GM21619 (cell line): ENCODE data around the gene ASCC1.

ENCODE experiments used
- ATAC-seq: cut with Tn5 transposase; IDR thresholded peaks from one replicate; pipeline ENCODE4 v1.9.1; 2021; ENCODE audit not compliant: unreplicated experiment

ASCC1 gene

GRCh38 chr10:72086466-72087391, 129.3 kb downstream of the ASCC1 start:
- no peak for ATAC-seq

DNA sequence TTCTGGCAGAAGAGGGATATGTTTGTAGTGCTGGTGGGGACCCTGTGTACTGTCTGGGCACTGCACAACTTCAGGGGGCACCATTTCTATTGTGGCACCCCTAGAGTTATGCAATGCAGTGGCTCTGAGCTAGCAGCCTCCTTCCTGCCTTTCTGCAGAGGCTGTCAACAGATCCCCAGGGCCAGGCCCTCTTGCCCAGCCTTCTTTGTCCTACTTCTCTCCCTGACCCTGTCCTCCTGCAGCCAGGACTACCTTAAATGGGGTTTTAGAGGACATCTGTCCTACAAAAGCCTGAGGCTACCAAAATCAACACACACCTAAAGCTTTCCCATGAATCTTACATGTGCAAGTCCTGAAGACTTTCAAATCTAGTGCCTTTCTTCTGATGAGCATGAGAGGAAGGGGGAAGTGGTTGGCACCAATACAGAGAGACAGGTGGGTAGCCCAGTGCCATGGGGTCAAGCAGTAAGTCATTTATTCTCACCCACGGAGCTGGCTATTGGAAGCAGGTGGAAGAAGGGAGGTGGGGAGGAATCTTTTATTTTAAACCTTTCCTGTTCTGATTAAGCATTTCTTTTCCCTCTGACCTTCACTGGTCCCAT, 130.1 kb downstream of the ASCC1 start:
- no peak for ATAC-seq

GRCh38 chr10:72085166-72085565, 130.9 kb downstream of the ASCC1 start:
- no peak for ATAC-seq

GRCh38 chr10:72083790-72084459, 132.2 kb downstream of the ASCC1 start:
- no peak for ATAC-seq

DNA sequence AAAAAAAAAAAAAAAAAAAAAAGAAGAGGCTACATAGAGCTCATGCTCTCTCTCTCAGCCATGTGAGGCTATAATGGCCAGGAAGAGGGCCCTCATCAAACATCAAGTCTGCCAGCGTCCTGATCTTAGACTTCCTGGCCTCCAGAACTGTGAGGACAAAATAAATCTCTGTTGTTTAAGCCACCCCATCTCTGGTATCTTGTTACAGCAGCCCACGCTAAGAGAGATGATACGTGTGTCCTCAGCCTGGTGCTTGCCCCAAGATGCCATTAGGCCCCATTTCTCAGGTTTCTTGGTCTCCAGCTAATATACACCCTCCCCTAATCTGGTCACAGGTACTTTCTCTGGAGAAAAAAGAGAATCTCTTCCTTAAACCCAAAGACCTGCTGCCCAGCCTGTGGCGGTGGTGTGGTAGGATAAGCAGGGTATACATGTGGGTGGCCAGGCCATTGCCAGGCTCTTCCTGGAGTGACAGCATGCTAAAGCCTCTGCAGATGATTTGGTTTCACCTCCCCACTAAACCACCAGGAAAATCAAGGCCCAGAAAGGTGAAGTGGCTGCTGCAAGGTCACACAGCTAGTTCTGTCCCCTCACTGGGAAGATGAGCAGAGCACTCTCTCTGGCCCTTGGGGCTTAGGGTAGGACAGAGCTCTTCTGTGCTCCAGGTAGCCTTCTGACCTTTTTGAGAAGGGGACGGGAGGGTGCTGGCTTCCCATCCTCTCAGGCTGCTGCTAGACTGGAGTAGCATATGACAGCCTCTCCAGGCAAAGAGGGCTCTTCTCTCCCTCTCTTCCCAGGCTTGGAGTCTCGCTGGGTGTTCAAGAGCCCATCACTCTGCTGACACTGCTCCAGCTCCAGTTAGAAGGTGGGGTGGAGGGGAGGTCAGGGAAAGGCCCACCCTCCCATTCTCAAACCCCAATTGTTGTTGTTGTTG, 133.0 kb downstream of the ASCC1 start:
- ATAC-seq: no peak

DNA sequence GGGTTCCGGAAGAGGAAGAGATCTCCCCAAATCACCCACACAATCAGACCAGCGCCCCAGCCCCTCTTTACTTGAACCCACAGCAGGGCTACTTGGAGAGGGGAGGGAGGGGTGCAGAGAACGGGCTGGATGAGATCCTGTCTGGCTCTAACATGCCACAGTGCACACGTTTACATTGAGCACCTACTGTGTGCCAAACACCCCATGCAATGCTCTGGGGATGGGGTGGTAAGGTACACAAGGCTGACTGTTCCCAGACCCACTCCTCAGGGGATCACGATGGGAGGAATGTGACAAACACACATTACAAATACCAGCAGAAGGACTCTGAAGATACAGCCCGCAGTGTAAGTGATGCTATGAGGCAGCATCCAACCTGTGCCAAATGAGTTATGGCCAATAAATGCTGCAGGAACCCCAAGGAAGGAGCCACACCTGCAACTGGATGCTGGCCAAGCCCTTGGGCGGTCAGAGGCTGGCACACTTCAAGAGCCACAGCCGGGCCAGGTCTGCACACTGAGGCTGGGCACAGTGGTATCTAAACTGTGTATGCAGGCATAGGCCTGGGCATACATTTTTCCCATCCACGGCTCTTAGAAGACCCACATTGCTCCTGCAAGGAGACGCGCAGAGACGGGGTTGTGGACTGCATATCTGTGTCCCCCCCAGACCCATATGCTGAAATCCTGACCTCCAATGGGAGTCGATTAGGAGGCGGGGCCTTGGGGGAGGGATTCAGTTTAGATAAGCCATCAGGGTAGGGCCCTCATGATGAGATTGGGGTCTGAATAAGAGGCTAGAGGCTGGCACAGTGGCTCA, 134.1 kb downstream of the ASCC1 start:
- no peak for ATAC-seq

DNA sequence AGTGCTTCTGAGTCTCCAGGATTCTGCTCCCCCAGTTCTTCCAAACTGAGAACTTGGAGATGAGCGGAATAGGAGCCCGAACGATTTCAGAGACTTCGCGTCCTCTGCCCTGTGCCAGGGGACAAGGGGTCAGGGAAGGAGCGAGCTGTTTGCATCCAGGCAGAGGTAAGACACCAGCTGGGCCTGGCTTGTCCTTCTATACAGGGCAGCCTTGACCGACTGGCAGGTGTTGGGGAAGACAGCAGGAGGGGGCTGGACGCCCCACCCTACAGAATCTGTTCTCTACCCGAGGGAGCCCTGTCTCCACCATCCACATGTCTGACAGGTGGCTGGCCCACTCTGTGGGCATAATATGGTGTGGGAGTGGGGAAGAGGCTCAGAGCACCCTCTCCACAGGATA, 134.9 kb downstream of the ASCC1 start:
- ATAC-seq: no peak

DNA sequence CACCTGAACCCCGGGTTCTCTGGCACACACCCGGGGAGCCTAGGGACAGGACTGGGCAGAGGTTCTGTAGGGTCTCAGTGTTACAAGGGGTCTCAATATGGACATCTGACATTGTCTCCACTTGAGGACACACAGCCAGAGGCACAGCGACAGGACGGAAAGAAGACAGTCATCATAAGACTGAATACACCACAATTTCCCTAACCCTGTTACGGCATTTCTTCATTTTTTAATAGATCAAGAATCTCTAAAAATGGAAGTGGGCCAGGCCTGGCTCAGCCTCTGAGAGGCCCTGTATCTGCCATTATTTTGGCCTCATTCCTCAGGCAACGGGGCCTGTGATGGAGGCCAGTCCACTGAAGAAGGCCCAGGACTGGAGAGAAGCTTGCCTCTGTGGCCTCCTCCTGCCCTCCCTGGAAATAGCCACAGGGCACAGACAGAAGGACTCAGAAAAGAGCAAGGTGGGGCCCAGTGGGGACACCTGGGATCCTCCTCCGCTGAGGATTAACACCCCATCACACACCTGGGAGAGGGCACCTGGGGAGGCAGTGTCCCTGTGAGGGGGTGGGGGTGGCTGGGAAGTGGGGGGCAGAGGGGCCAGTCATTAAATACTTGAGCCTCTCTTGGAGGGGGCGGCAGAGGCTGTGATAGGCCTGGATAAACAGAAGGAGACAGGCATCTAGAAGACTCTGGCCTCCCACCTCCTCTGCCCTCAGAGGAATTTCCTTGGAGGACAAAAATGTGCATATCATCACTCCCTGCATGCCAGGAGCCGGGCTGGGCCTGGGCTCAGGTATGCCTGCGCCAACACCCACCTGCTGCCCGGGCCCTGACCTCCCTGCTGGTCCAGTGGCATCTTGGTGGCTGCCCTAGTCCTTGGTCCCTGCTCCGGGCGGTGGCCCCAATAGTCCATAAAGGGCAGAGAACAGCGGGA, 135.8 kb downstream of the ASCC1 start:
- ATAC-seq: no peak

GRCh38 chr10:72079356-72079755, 136.7 kb downstream of the ASCC1 start:
- no peak for ATAC-seq

- ATAC-seq: no peak
These were observed 138.6 kb downstream of the ASCC1 start for GRCh38 chr10:72077275-72077990.

DNA sequence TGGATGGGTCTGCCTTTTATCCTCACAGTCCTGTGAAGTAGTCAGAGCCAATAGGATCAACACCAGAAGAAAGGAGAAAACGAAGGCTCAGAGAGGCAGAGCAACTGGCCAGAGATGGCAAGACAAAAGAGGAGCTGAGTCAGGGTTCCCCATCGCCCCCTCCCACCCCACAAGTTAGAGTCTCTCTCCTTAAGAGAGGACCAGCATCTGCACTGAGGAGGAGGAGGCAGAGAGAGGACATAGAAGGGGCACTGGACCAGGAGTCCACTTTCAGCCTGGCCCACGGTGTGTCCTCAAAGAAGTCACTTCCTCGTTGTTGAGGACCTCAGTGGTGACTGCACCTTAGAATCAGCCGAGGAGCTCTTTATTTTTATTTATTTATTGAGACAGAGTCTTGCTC, 139.3 kb downstream of the ASCC1 start:
- ATAC-seq: no peak

GRCh38 chr10:72075376-72076115, 140.5 kb downstream of the ASCC1 start:
- ATAC-seq: no peak

GRCh38 chr10:72074574-72075375, 141.3 kb downstream of the ASCC1 start:
- no peak for ATAC-seq

- ATAC-seq: no peak
These were observed 142.1 kb downstream of the ASCC1 start for GRCh38 chr10:72073708-72074573.

DNA sequence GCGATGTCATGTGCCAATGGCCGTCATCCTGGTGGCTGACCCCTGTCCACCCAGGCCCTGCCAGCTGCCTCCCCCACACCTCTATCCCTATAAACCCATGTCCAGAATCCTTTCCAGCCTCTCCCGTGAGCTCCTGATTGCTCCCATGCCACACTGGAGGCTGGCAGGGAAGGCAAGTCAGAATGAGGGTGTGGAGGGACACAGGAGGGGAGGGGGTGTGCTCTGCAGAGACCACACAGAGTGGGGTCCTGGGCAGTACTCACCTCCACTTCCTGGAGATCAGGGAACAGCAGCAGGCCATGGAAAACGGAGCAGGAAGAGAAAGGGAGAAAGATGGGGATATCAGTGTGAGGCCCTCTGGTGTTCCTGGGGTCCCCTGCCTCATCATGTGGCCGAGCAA, 143.4 kb downstream of the ASCC1 start:
- no peak for ATAC-seq

DNA sequence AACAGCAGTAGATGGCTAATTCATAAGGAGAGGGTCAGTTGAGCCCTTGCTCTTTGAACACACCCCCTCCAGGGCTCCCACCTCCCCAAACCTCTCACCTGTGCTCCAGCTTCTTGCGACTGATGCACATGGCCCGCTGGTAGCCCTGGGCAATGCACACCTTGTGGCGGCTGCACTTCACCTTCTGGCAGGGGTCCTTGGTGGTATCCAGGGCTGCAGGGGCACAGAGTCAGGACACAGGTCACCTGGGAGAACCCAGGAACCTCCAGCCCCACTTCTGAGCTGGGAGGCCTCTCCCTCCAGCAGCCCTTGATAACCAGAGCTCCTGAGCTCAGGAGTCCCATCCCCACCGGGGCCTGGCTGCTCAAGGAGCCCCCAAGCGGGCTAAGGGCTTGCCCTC, 144.0 kb downstream of the ASCC1 start:
- ATAC-seq: no peak
